K562 (cell line): ENCODE results near the gene HEXD. TPM values are rescaled to one million over a fixed set of nuclear protein-coding genes. Genes with fewer than 3 reads are reported as not detected.
A peak's percentile ranks its signal among the peaks of the same experiment; 100 is the strongest.

Experiments used
- BCL6 ChIP-seq: fragments of 250-450 bp; sonication (Bioruptor Pico); IDR thresholded peaks from 2 replicates; pipeline ENCODE4 v1.4.0; 2020
- CREB3L1 ChIP-seq: fragments of 450-650 bp; IDR thresholded peaks from 2 replicates; pipeline ENCODE4 v1.6.1; 2014; ENCODE audit warnings: low read depth, mild to moderate bottlenecking, moderate library complexity, borderline replicate concordance
- ETV6 ChIP-seq, 3 experiments: fragments of 150-350 bp in 1 of 3; sonication (generic) in 1 of 3; formaldehyde crosslinking in 1 of 3; IDR thresholded peaks; 2 replicates each; pipeline versions ENCODE4 v1.6.1 to v1.8.0; 2014 to 2022; ENCODE audit warnings: borderline replicate concordance in 2 of 3, low read depth in 2 of 3, antibody characterized with exemption in 1 of 3, low read length in 1 of 3, mild to moderate bottlenecking in 1 of 3, missing genetic modification reagents in 1 of 3
- GTF3C2 ChIP-seq: IDR thresholded peaks from 3 replicates; pipeline ENCODE4 v1.6.1; 2011; ENCODE audit warnings: borderline replicate concordance, mild to moderate bottlenecking, moderate library complexity; ENCODE audit not compliant: insufficient read length; ENCODE audit errors: extremely low read depth
- NUFIP1 ChIP-seq: fragments of 450-650 bp; IDR thresholded peaks from 2 replicates; pipeline ENCODE4 v1.6.1; 2018; ENCODE audit not compliant: partially characterized antibody
- POLR2AphosphoS2 ChIP-seq: IDR thresholded peaks from 2 replicates; pipeline ENCODE4 v1.6.1; 2012; ENCODE audit warnings: low read length, improper control_type of control experiment
- RBFOX2 ChIP-seq: fragments of 200-400 bp; formaldehyde crosslinking; IDR thresholded peaks from 2 replicates; pipeline ENCODE4 v1.6.1; 2017; ENCODE audit warnings: low read depth, mild to moderate bottlenecking, low read length, moderate library complexity
- RBM22 ChIP-seq: fragments of 200-400 bp; formaldehyde crosslinking; IDR thresholded peaks from 2 replicates; pipeline ENCODE4 v1.6.1; 2018; ENCODE audit warnings: low read length, low read depth; ENCODE audit not compliant: poor library complexity, severe bottlenecking
- TOE1 ChIP-seq, 2 experiments: fragments of 450-650 bp in 1 of 2; sonication (generic) in 1 of 2; formaldehyde crosslinking in 1 of 2; IDR thresholded peaks; 2 replicates each; pipeline versions ENCODE4 v1.7.1 to v1.8.0; 2016 to 2022; ENCODE audit warnings: borderline replicate concordance in 2 of 2, mild to moderate bottlenecking in 2 of 2, antibody characterized with exemption in 1 of 2, inconsistent platforms in 1 of 2, low read depth in 1 of 2, missing genetic modification reagents in 1 of 2, moderate library complexity in 1 of 2
- ZBTB17 ChIP-seq: fragments of 450-650 bp; formaldehyde crosslinking; IDR thresholded peaks from 2 replicates; pipeline ENCODE4 v1.4.0; 2020; ENCODE audit warnings: mild to moderate bottlenecking
- ZFP30 ChIP-seq: fragments of 250-450 bp; sonication (Bioruptor Pico); IDR thresholded peaks from 2 replicates; pipeline ENCODE4 v1.8.0; 2022; ENCODE audit warnings: moderate library complexity, mild to moderate bottlenecking, inconsistent platforms, borderline replicate concordance
- ZNF277 ChIP-seq: fragments of 250-450 bp; sonication (Bioruptor Pico); IDR thresholded peaks from 2 replicates; pipeline ENCODE4 v1.8.0; 2022; ENCODE audit warnings: inconsistent platforms, mild to moderate bottlenecking, moderate library complexity, borderline replicate concordance
- polyA plus RNA-seq, 8 experiments: library from polyadenylated mRNA; depleted of rRNA in 4 of 8; stranded (reverse) in 5 of 8; unstranded in 3 of 8; fragments of >200 nt; fragmentation: Nextera tagmentation in 2 of 8; fragmentation: Illumina TruSeq in 1 of 8; extraction: Ambion mirVana in 2 of 8; extraction: Trizol in 1 of 8; gene quantifications; 2 replicates each; pipeline versions ENCODE4 v1.2.1 to v1.2.3, GENCODE V29; 2011 to 2014; ENCODE audit warnings: inconsistent platforms in 1 of 8, missing spikeins in 1 of 8
- total RNA-seq, 7 experiments: library from RNA; depleted of rRNA in 6 of 7; stranded (reverse); fragments of >200 nt in 6 of 7; fragmentation: Illumina TruSeq in 2 of 7; extraction: Trizol in 2 of 7; gene quantifications; 2 replicates each; pipeline versions ENCODE4 v1.2.1 to v1.2.3, GENCODE V29; 2011 to 2021; ENCODE audit warnings: low replicate concordance in 1 of 7

HEXD gene
- total and polyA plus RNA-seq, 9 of the 15 experiments (the other 6 are each of a cell fraction or from before 2014, with no cell fraction given): 1.0 to 25.3 (median 10.0) TPM

- TF ChIP-seq CREB3L1 (no peak), RBM22 (peak; percentile 43), POLR2AphosphoS2 (peak; percentile 58), ZBTB17 (no peak), ETV6 (IDR thresholded peaks at IDR 0.05; ENCODE audit: borderline replicate concordance in 1 of 2, low read depth in 2 of 2, low read length in 1 of 2) (no peak), ETV6 (CRISPR knock-in tag; IDR thresholded peaks at IDR 0.05; ENCODE audit: borderline replicate concordance) (no peak), ZFP30 (CRISPR knock-in tag) (no peak), ZNF277 (CRISPR knock-in tag) (no peak), TOE1 (IDR thresholded peaks at IDR 0.05; ENCODE audit: borderline replicate concordance) (no peak), TOE1 (CRISPR knock-in tag; IDR thresholded peaks at IDR 0.05; ENCODE audit: borderline replicate concordance, low read depth) (no peak), RBFOX2 (peak; percentile 12; the same call in 1 of the 2 replicates), GTF3C2 (no peak), NUFIP1 (no peak), BCL6 (no peak)
Measured at GRCh38 chr17:82489117-82489516, 71.0 kb downstream of the HEXD start (continued).
